Loucy (cell line): Measurements from ENCODE around the gene TBC1D22A.

Source experiments
- H2AFZ ChIP-seq: fragments of 200-600 bp; sonication (generic); 2 replicates; pipeline ENCODE4 v1.6.0; 2016; ENCODE audit warnings: antibody characterized with exemption, mild to moderate bottlenecking, low read length, moderate library complexity
- H3F3A ChIP-seq: fragments of 200-600 bp; 2 replicates; pipeline ENCODE4 v1.6.0; 2016; ENCODE audit warnings: antibody characterized with exemption, low read depth, mild to moderate bottlenecking
- H3K27me3 ChIP-seq: fragments of 200-600 bp; sonication (generic); 2 replicates; pipeline ENCODE4 v1.6.1; 2014; ENCODE audit warnings: low read length, mild to moderate bottlenecking; ENCODE audit not compliant: insufficient read depth, poor library complexity, severe bottlenecking
- H3K36me3 ChIP-seq: fragments of 200-600 bp; sonication (generic); 2 replicates; pipeline ENCODE4 v1.6.1; 2016; ENCODE audit warnings: low read length; ENCODE audit not compliant: insufficient read depth
- H3K4me1 ChIP-seq: fragments of 200-600 bp; sonication (generic); 2 replicates; pipeline ENCODE4 v1.5.1; 2014; ENCODE audit warnings: low read length, mild to moderate bottlenecking; ENCODE audit not compliant: insufficient read depth, poor library complexity, severe bottlenecking
- H3K4me2 ChIP-seq: fragments of 200-600 bp; sonication (generic); 2 replicates; pipeline ENCODE4 v1.6.0; 2014; ENCODE audit warnings: antibody characterized with exemption, low read length, low read depth, mild to moderate bottlenecking; ENCODE audit not compliant: poor library complexity, severe bottlenecking
- H3K4me3 ChIP-seq: fragments of 200-600 bp; sonication (generic); 2 replicates; pipeline ENCODE4 v1.5.1; 2014; ENCODE audit warnings: low read length, mild to moderate bottlenecking, mixed read lengths; ENCODE audit not compliant: poor library complexity, severe bottlenecking
- H3K79me2 ChIP-seq: fragments of 200-600 bp; sonication (generic); 2 replicates; pipeline ENCODE4 v1.6.1; 2014; ENCODE audit warnings: low read length; ENCODE audit not compliant: insufficient read depth
- H3K9ac ChIP-seq: fragments of 200-600 bp; sonication (generic); 2 replicates; pipeline ENCODE4 v1.6.0; 2014; ENCODE audit warnings: mild to moderate bottlenecking, low read depth, low read length, moderate library complexity; ENCODE audit not compliant: poor library complexity, severe bottlenecking
- H3K9me2 ChIP-seq: fragments of 200-600 bp; sonication (generic); replicated peaks from 2 replicates; pipeline ENCODE4 v1.6.1; 2016; ENCODE audit warnings: low read depth, low read length, mixed read lengths
- H3K9me3 ChIP-seq: fragments of 200-600 bp; sonication (generic); 2 replicates; pipeline ENCODE4 v1.6.1; 2014; ENCODE audit warnings: mild to moderate bottlenecking, antibody characterized with exemption, low read length, low read depth; ENCODE audit not compliant: insufficient read depth
- H4K20me1 ChIP-seq: fragments of 200-600 bp; sonication (generic); 2 replicates; pipeline ENCODE4 v1.6.0; 2014; ENCODE audit warnings: antibody characterized with exemption, low read length, mild to moderate bottlenecking; ENCODE audit not compliant: insufficient read depth, poor library complexity, severe bottlenecking
- CTCF ChIP-seq: fragments of 200-600 bp; sonication (generic); conservative IDR thresholded peaks from 2 replicates; pipeline ENCODE4 v1.5.1; 2014; ENCODE audit warnings: mild to moderate bottlenecking, antibody characterized with exemption, low read length
- EZH2phosphoT487 ChIP-seq: fragments of 200-600 bp; IDR thresholded peaks from 2 replicates; pipeline ENCODE4 v1.6.1; 2018; ENCODE audit warnings: antibody characterized with exemption, mild to moderate bottlenecking, moderate library complexity, borderline replicate concordance

The TBC1D22A gene

GRCh38 chr22:46810856-46811786 lies 48.7 kb downstream of the TBC1D22A start:
- H3K79me2 ChIP-seq = peaks cover 5% of the 10 kb centered on the region; the same call in 1 of the 2 replicates
- H4K20me1 ChIP-seq = no peaks in the 10 kb centered on the region
- TF ChIP-seq CTCF (no peak), EZH2phosphoT487 (no peak)
- no peak overlapping the region for H3K4me2 ChIP-seq
- no peaks in the 10 kb centered on the region for H3K9me2 ChIP-seq
- no peaks in the 10 kb centered on the region for H3K27me3 ChIP-seq
- H3K4me3 ChIP-seq = no peak overlapping the region
- peaks cover 19% of the 10 kb centered on the region; the same call in 1 of the 2 replicates for H3K36me3 ChIP-seq
- H3K9me3 ChIP-seq = no peaks in the 10 kb centered on the region
- H3K4me1 ChIP-seq = peaks cover 9% of the 10 kb centered on the region
- H3F3A ChIP-seq = no peaks in the 10 kb centered on the region
- H3K9ac ChIP-seq = no peak overlapping the region
- no peak overlapping the region for H2AFZ ChIP-seq

GRCh38 chr22:46812034-46812605 lies 49.7 kb downstream of the TBC1D22A start:
- H2AFZ ChIP-seq = no peak overlapping the region
- no peak overlapping the region for H3K4me2 ChIP-seq
- no peaks in the 10 kb centered on the region for H3F3A ChIP-seq
- TF ChIP-seq CTCF (no peak), EZH2phosphoT487 (no peak)
- no peak overlapping the region for H3K4me3 ChIP-seq
- H3K9ac ChIP-seq = no peak overlapping the region
- H3K4me1 ChIP-seq = peaks cover 6% of the 10 kb centered on the region
- peaks cover 5% of the 10 kb centered on the region; the same call in 1 of the 2 replicates for H3K79me2 ChIP-seq
- H3K9me3 ChIP-seq = no peaks in the 10 kb centered on the region
- no peaks in the 10 kb centered on the region for H4K20me1 ChIP-seq
- no peaks in the 10 kb centered on the region for H3K9me2 ChIP-seq
- peaks cover 13% of the 10 kb centered on the region; the same call in 1 of the 2 replicates for H3K36me3 ChIP-seq
- H3K27me3 ChIP-seq = no peaks in the 10 kb centered on the region

GRCh38 chr22:46812788-46813187 lies 50.3 kb downstream of the TBC1D22A start:
- Histone ChIP-seq H4K20me1 (no peaks in the 10 kb centered on the region), H2AFZ (no peak overlapping the region), H3K36me3 (peaks cover 7% of the 10 kb centered on the region; the same call in 1 of the 2 replicates)

More at GRCh38 chr22:46812788-46813187, 50.3 kb downstream of the TBC1D22A start:
- H3K79me2 ChIP-seq = peaks cover 5% of the 10 kb centered on the region; the same call in 1 of the 2 replicates
- H3K9ac ChIP-seq = no peak overlapping the region
- H3K27me3 ChIP-seq = no peaks in the 10 kb centered on the region
- H3K4me2 ChIP-seq = no peak overlapping the region
- H3K4me3 ChIP-seq = no peak overlapping the region
- H3K4me1 ChIP-seq = peaks cover 6% of the 10 kb centered on the region
- H3K9me3 ChIP-seq = no peaks in the 10 kb centered on the region
- no peaks in the 10 kb centered on the region for H3K9me2 ChIP-seq
- no peaks in the 10 kb centered on the region for H3F3A ChIP-seq
- no peak for TF ChIP-seq CTCF
- no peak for TF ChIP-seq EZH2phosphoT487
